NCI-H1417 treated with DMSO at 0.1 percent for 48 hours (cell line): Measurements from ENCODE around the gene CXCL12.

ENCODE experiments used
- DNase-seq: peaks from one replicate; lab custom pipeline; 2025; lab: John Stamatoyannopoulos, UW

Gene CXCL12

GRCh38 chr10:44385026-44385695 is at the start of gene CXCL12:
Gene CXCL12, minus strand, starts transcription at chr10:44385097. Its CDS starts 92 bp downstream, at chr10:44385005.
- DNase-seq: no peak

- DNase-seq: no peak
These were observed 42.6 kb upstream of the CXCL12 start for GRCh38 chr10:44427479-44427878.

- no peak for DNase-seq
These were observed 42.1 kb upstream of the CXCL12 start for GRCh38 chr10:44427037-44427436.

GRCh38 chr10:44426247-44427034 is 41.5 kb upstream of the CXCL12 start:
- no peak for DNase-seq

- DNase-seq: no peak
These were observed 40.6 kb upstream of the CXCL12 start for GRCh38 chr10:44425466-44425865.

GRCh38 chr10:44424957-44425356 is 40.1 kb upstream of the CXCL12 start:
- DNase-seq: no peak

- no peak for DNase-seq
These were observed 39.4 kb upstream of the CXCL12 start for GRCh38 chr10:44424298-44424697.

- no peak for DNase-seq
These were observed 37.7 kb upstream of the CXCL12 start for GRCh38 chr10:44422570-44423101.

GRCh38 chr10:44422153-44422552 is 37.3 kb upstream of the CXCL12 start:
- no peak for DNase-seq

- no peak for DNase-seq
These were observed 35.1 kb upstream of the CXCL12 start for GRCh38 chr10:44419790-44420549.

GRCh38 chr10:44418637-44419036 is 33.7 kb upstream of the CXCL12 start:
- no peak for DNase-seq

- DNase-seq: no peak
These were observed 32.9 kb upstream of the CXCL12 start for GRCh38 chr10:44417761-44418160.

- no peak for DNase-seq
These were observed 32.0 kb upstream of the CXCL12 start for GRCh38 chr10:44416936-44417335.

- DNase-seq: no peak
These were observed 31.3 kb upstream of the CXCL12 start for GRCh38 chr10:44416021-44416771.

- no peak for DNase-seq
These were observed 30.2 kb upstream of the CXCL12 start for GRCh38 chr10:44415121-44415520.

- DNase-seq: no peak
These were observed 28.5 kb upstream of the CXCL12 start for GRCh38 chr10:44413416-44413815.

GRCh38 chr10:44411251-44411650 is 26.4 kb upstream of the CXCL12 start:
- DNase-seq: no peak

GRCh38 chr10:44404741-44405437 is 20.0 kb upstream of the CXCL12 start:
- no peak for DNase-seq

GRCh38 chr10:44402465-44403195 is 17.7 kb upstream of the CXCL12 start:
- DNase-seq: no peak

GRCh38 chr10:44400541-44400940 is 15.6 kb upstream of the CXCL12 start:
- no peak for DNase-seq
